Breast epithelium (tissue), 3 donors: ENCODE measurements around the gene EVA1A.

Experiments
- POLR2A ChIP-seq: fragments of 450-650 bp; IDR thresholded peaks from one replicate; pipeline ENCODE4 v1.6.1; 2016; ENCODE audit warnings: antibody characterized with exemption, mild to moderate bottlenecking, moderate library complexity
- POLR2AphosphoS5 ChIP-seq, 3 donors: sonication (generic); formaldehyde crosslinking; IDR thresholded peaks; one replicate each; pipeline ENCODE4 v1.6.1; 2017; ENCODE audit warnings: antibody characterized with exemption in 3 of 3
- TF ChIP-seq, protein P1 (sequence below), 3 donors: fragments of 450-650 bp; IDR thresholded peaks; one replicate each; pipeline ENCODE4 v1.5.1; 2016 to 2017; ENCODE audit warnings: antibody characterized with exemption in 3 of 3, mild to moderate bottlenecking in 3 of 3, moderate library complexity in 3 of 3

DNA sequence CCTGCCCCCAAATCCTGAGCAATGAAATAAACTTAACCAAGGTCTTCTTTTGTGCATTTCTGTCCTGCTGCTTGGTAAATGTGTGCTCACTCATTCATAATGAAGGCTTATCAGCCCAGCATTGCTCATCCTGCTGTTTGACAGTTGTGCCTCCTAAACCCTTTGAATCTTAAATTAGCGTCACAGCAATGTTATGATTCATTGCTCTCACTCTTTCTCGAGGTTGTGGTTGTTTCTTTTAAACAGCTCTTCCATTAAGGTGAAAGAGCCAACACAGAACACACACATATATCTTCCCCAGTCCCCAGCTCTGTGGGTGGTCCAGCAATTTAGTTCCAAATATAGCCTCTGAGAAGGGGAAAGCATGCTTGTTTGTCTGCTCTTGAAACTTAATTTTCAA lies 84.0 kb downstream of the EVA1A start:
- TF ChIP-seq, protein P1, sequence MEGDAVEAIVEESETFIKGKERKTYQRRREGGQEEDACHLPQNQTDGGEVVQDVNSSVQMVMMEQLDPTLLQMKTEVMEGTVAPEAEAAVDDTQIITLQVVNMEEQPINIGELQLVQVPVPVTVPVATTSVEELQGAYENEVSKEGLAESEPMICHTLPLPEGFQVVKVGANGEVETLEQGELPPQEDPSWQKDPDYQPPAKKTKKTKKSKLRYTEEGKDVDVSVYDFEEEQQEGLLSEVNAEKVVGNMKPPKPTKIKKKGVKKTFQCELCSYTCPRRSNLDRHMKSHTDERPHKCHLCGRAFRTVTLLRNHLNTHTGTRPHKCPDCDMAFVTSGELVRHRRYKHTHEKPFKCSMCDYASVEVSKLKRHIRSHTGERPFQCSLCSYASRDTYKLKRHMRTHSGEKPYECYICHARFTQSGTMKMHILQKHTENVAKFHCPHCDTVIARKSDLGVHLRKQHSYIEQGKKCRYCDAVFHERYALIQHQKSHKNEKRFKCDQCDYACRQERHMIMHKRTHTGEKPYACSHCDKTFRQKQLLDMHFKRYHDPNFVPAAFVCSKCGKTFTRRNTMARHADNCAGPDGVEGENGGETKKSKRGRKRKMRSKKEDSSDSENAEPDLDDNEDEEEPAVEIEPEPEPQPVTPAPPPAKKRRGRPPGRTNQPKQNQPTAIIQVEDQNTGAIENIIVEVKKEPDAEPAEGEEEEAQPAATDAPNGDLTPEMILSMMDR (IDR thresholded peaks at IDR 0.05) = no peak
- no peak for TF ChIP-seq POLR2A
- TF ChIP-seq POLR2AphosphoS5 (IDR thresholded peaks at IDR 0.05) = no peak
